SK-N-SH (cell line): ENCODE data around the gene NEAT1. TPM values are rescaled to one million over a fixed set of nuclear protein-coding genes. Genes with fewer than 3 reads are reported as not detected.

Experiments
- CTCF ChIA-PET: fragments of 300-600, 350-600 bp; formaldehyde crosslinking; extraction: SDS; loops from one replicate; lab custom pipeline; 2021; lab: Yijun Ruan, JAX
- POLR2A ChIA-PET: fragments of 350-600 bp; sonication (Branson Sonifier 250); formaldehyde crosslinking; extraction: SDS; loops from one replicate; lab custom pipeline; 2020; ENCODE audit warnings: antibody characterized with exemption, inconsistent platforms; lab: Yijun Ruan, JAX
- DNase-seq: peaks from one replicate; pipeline ENCODE4 v3.0.0; 2012
- H2AFZ ChIP-seq: fragments of 200-600 bp; sonication (generic); 2 replicates; pipeline ENCODE4 v1.8.1; 2016; ENCODE audit warnings: antibody characterized with exemption, mild to moderate bottlenecking, low read depth
- H3F3A ChIP-seq: fragments of 200-600 bp; sonication (generic); replicated peaks from 2 replicates; pipeline ENCODE3; 2016; ENCODE audit warnings: antibody characterized with exemption, mild to moderate bottlenecking; ENCODE audit not compliant: insufficient read depth
- H3K27ac ChIP-seq, 2 experiments: fragments of 200-500 bp in 1 of 2; fragments of 200-600 bp in 1 of 2; sonication (Bioruptor generic) in 1 of 2; sonication (generic), shearing (Covaris generic) in 1 of 2; 2 replicates each; pipeline versions ENCODE4 v1.5.1 to v1.6.1; 2014 to 2016; ENCODE audit warnings: low read depth in 2 of 2, inconsistent platforms in 1 of 2, low read length in 1 of 2, mild to moderate bottlenecking in 1 of 2, mixed read lengths in 1 of 2
- H3K27me3 ChIP-seq: fragments of 200-600 bp; sonication (generic), shearing (Covaris generic); 2 replicates; pipeline ENCODE4 v1.6.1; 2016; ENCODE audit warnings: mixed run types; ENCODE audit not compliant: insufficient read depth
- H3K36me3 ChIP-seq, 2 experiments: fragments of 200-500 bp in 1 of 2; fragments of 200-600 bp in 1 of 2; sonication (Bioruptor generic) in 1 of 2; sonication (generic) in 1 of 2; replicated peaks in 1 of 2; 2 replicates each; pipeline versions ENCODE3 to v1.5.1; 2014 to 2016; ENCODE audit warnings: low read length in 1 of 2, mild to moderate bottlenecking in 1 of 2; ENCODE audit not compliant: insufficient read depth in 2 of 2, control insufficient read depth in 1 of 2
- H3K4me1 ChIP-seq, 2 experiments: fragments of 200-500 bp in 1 of 2; fragments of 200-600 bp in 1 of 2; sonication (Bioruptor generic) in 1 of 2; sonication (generic), shearing (Covaris generic) in 1 of 2; 2 replicates each; pipeline versions ENCODE4 v1.5.1 to v1.6.1; 2014 to 2016; ENCODE audit warnings: low read depth in 1 of 2, low read length in 1 of 2, mixed run types in 1 of 2; ENCODE audit not compliant: insufficient read depth in 2 of 2, control insufficient read depth in 1 of 2
- H3K4me2 ChIP-seq: fragments of 200-600 bp; sonication (generic), shearing (Covaris generic); 2 replicates; pipeline ENCODE4 v1.6.1; 2017; ENCODE audit warnings: mixed run types
- H3K4me3 ChIP-seq, 2 experiments: fragments of 200-500 bp in 1 of 2; fragments of 200-600 bp in 1 of 2; sonication (Bioruptor generic) in 1 of 2; sonication (generic), shearing (Covaris generic) in 1 of 2; 2 replicates each; pipeline versions ENCODE4 v1.5.1 to v1.8.1; 2014 to 2016; ENCODE audit warnings: low read depth in 2 of 2, inconsistent platforms in 1 of 2, low read length in 1 of 2, mild to moderate bottlenecking in 1 of 2, mixed read lengths in 1 of 2, moderate library complexity in 1 of 2
- H3K79me2 ChIP-seq: fragments of 200-600 bp; sonication (generic); 2 replicates; pipeline ENCODE4 v1.8.1; 2017; ENCODE audit warnings: mild to moderate bottlenecking; ENCODE audit not compliant: insufficient read depth
- H3K9ac ChIP-seq: fragments of 200-600 bp; sonication (generic); 2 replicates; pipeline ENCODE4 v1.6.1; 2017; ENCODE audit warnings: mixed run types
- H3K9me2 ChIP-seq: fragments of 200-600 bp; sonication (generic); 2 replicates; pipeline ENCODE4 v1.6.1; 2017; ENCODE audit warnings: mixed run types
- H3K9me3 ChIP-seq: fragments of 200-600 bp; sonication (generic); 2 replicates; pipeline ENCODE4 v1.6.1; 2017; ENCODE audit warnings: mixed run types, mild to moderate bottlenecking, moderate library complexity
- H4K20me1 ChIP-seq: fragments of 200-600 bp; sonication (generic); 2 replicates; pipeline ENCODE4 v1.6.1; 2017; ENCODE audit warnings: mild to moderate bottlenecking, mixed run types; ENCODE audit not compliant: insufficient read depth
- CHD2 ChIP-seq: fragments of 150-350 bp; IDR thresholded peaks from 2 replicates; pipeline ENCODE4 v1.6.1; 2018; ENCODE audit warnings: low read length; ENCODE audit not compliant: partially characterized antibody
- EZH2phosphoT487 ChIP-seq: fragments of 200-600 bp; sonication (generic); IDR thresholded peaks from 2 replicates; pipeline ENCODE4 v1.6.1; 2017; ENCODE audit warnings: low read depth, mixed run types, mild to moderate bottlenecking, antibody characterized with exemption, moderate library complexity, borderline replicate concordance
- FOXM1 ChIP-seq: IDR thresholded peaks from 2 replicates; pipeline ENCODE4 v1.4.0; 2012; ENCODE audit warnings: low read depth, mild to moderate bottlenecking
- GATA2 ChIP-seq: sonication (generic); formaldehyde crosslinking; IDR thresholded peaks from 2 replicates; pipeline ENCODE4 v1.5.0; 2020; ENCODE audit warnings: mild to moderate bottlenecking, missing genetic modification reagents
- MEF2A ChIP-seq: IDR thresholded peaks from 2 replicates; pipeline ENCODE4 v1.4.0; 2012; ENCODE audit warnings: low read depth, borderline replicate concordance
- NRF1 ChIP-seq: IDR thresholded peaks from 2 replicates; pipeline ENCODE4 v1.6.1; 2012; ENCODE audit warnings: low read depth, mild to moderate bottlenecking, low read length
- POLR2AphosphoS5 ChIP-seq: IDR thresholded peaks from 2 replicates; pipeline ENCODE4 v1.6.1; 2012; ENCODE audit warnings: low read depth, low read length
- RCOR1 ChIP-seq: fragments of 150-350 bp; IDR thresholded peaks from 2 replicates; pipeline ENCODE4 v1.6.1; 2017; ENCODE audit warnings: antibody characterized with exemption, low read length
- RXRA ChIP-seq: IDR thresholded peaks from 2 replicates; pipeline ENCODE4 v1.4.0; 2012; ENCODE audit warnings: low read depth, mild to moderate bottlenecking, borderline replicate concordance
- SMC3 ChIP-seq: IDR thresholded peaks from 2 replicates; pipeline ENCODE4 v1.6.1; 2012; ENCODE audit warnings: low read depth, low read length, improper control_type of control experiment
- TCF12 ChIP-seq: IDR thresholded peaks from 2 replicates; pipeline ENCODE4 v1.4.0; 2012
- TEAD4 ChIP-seq: IDR thresholded peaks from 2 replicates; pipeline ENCODE4 v1.4.0; 2012; ENCODE audit warnings: mild to moderate bottlenecking, borderline replicate concordance; ENCODE audit not compliant: insufficient read depth
- WGBS: methylation state at CpG from one replicate; pipeline ENCODE4 v1.1.6; 2017; ENCODE audit warnings: low lambda C conversion rate; 5-methylcytosine and 5-hydroxymethylcytosine counted together
- polyA plus RNA-seq, 3 experiments: library from polyadenylated mRNA; depleted of rRNA; stranded (reverse); fragments of >200 nt; gene quantifications; 2 replicates each; pipeline ENCODE4 v1.2.3, GENCODE V29; 2012
- TF ChIP-seq, protein P1 (sequence below): fragments of 200-600 bp; sonication (generic); IDR thresholded peaks from 2 replicates; pipeline ENCODE4 v1.6.1; 2017; ENCODE audit warnings: antibody characterized with exemption, mild to moderate bottlenecking, moderate library complexity
- TF ChIP-seq, protein P2 (sequence below): IDR thresholded peaks from 2 replicates; pipeline ENCODE4 v1.6.1; 2012; ENCODE audit warnings: mild to moderate bottlenecking, low read depth, low read length, moderate library complexity
- TF ChIP-seq, protein P3 (sequence below): IDR thresholded peaks from 2 replicates; pipeline ENCODE4 v1.4.0; 2012; ENCODE audit warnings: low read depth
- TF ChIP-seq, protein P4 (sequence below): IDR thresholded peaks from 2 replicates; pipeline ENCODE4 v1.4.0; 2012; ENCODE audit warnings: low read depth, borderline replicate concordance

The NEAT1 gene
- polyA plus RNA-seq, 1 of the 3 experiments (the other 2 are of a cell fraction), result 435 TPM

DNA sequence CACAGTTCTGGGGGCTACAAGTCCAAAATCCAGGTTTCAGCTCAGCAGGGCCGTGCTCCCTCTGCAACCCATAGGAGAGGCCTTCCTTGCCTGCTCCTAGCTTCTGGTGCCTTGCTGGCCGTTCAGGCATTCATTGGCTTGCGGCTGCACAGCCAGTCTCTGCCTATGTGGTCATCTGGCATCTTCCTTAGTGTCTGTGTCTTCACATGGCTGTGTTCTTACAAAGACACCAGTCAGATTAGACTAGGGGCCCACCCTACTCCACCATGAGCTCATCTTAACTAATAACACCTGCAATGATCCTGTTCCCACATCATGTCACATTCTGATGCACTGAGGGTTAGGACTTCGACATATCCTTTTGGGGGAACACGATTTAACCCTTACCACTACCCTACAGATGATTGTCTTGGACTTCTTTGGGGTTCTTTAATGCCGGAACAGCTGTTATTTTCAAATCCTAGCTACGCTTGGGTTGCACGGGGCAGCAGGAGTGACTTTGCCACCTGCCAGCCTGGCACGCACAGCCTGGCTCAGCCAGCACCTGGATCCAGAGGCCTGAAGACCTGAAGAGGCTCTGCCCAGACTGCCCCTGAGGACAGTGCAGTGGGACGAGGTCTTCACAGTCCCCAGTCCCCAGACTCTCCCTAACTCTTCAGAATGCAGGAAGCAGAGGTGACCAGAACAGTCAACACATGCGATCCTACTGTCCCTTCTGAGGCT, 7.7 kb upstream of the NEAT1 start:
- DNase-seq, result no peak
- H3K4me2 ChIP-seq, result no peak overlapping the region
- H3K9me3 ChIP-seq, result no peaks in the 10 kb centered on the region
- no peak overlapping the region for H3K9ac ChIP-seq
- TF ChIP-seq, protein P1, sequence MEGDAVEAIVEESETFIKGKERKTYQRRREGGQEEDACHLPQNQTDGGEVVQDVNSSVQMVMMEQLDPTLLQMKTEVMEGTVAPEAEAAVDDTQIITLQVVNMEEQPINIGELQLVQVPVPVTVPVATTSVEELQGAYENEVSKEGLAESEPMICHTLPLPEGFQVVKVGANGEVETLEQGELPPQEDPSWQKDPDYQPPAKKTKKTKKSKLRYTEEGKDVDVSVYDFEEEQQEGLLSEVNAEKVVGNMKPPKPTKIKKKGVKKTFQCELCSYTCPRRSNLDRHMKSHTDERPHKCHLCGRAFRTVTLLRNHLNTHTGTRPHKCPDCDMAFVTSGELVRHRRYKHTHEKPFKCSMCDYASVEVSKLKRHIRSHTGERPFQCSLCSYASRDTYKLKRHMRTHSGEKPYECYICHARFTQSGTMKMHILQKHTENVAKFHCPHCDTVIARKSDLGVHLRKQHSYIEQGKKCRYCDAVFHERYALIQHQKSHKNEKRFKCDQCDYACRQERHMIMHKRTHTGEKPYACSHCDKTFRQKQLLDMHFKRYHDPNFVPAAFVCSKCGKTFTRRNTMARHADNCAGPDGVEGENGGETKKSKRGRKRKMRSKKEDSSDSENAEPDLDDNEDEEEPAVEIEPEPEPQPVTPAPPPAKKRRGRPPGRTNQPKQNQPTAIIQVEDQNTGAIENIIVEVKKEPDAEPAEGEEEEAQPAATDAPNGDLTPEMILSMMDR, result no peak
- TF ChIP-seq, protein P2, sequence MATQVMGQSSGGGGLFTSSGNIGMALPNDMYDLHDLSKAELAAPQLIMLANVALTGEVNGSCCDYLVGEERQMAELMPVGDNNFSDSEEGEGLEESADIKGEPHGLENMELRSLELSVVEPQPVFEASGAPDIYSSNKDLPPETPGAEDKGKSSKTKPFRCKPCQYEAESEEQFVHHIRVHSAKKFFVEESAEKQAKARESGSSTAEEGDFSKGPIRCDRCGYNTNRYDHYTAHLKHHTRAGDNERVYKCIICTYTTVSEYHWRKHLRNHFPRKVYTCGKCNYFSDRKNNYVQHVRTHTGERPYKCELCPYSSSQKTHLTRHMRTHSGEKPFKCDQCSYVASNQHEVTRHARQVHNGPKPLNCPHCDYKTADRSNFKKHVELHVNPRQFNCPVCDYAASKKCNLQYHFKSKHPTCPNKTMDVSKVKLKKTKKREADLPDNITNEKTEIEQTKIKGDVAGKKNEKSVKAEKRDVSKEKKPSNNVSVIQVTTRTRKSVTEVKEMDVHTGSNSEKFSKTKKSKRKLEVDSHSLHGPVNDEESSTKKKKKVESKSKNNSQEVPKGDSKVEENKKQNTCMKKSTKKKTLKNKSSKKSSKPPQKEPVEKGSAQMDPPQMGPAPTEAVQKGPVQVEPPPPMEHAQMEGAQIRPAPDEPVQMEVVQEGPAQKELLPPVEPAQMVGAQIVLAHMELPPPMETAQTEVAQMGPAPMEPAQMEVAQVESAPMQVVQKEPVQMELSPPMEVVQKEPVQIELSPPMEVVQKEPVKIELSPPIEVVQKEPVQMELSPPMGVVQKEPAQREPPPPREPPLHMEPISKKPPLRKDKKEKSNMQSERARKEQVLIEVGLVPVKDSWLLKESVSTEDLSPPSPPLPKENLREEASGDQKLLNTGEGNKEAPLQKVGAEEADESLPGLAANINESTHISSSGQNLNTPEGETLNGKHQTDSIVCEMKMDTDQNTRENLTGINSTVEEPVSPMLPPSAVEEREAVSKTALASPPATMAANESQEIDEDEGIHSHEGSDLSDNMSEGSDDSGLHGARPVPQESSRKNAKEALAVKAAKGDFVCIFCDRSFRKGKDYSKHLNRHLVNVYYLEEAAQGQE, result no peak
- TF ChIP-seq CHD2 (no peak), NRF1 (no peak), FOXM1 (no peak), TCF12 (no peak), EZH2phosphoT487 (no peak), SMC3 (no peak), RCOR1 (no peak), MEF2A (no peak), POLR2AphosphoS5 (no peak), GATA2 (no peak), RXRA (no peak), TEAD4 (no peak)
- TF ChIP-seq, protein P3, sequence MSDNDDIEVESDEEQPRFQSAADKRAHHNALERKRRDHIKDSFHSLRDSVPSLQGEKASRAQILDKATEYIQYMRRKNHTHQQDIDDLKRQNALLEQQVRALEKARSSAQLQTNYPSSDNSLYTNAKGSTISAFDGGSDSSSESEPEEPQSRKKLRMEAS, result no peak
- TF ChIP-seq, protein P4, sequence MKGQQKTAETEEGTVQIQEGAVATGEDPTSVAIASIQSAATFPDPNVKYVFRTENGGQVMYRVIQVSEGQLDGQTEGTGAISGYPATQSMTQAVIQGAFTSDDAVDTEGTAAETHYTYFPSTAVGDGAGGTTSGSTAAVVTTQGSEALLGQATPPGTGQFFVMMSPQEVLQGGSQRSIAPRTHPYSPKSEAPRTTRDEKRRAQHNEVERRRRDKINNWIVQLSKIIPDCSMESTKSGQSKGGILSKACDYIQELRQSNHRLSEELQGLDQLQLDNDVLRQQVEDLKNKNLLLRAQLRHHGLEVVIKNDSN, result no peak
- H3K27ac ChIP-seq, result no peak overlapping the region
- H3K36me3 ChIP-seq, result peaks cover 0 to 8% of the 10 kb centered on the region in 2 experiments
- no peaks in the 10 kb centered on the region for H3K9me2 ChIP-seq
- 82% methylated on average over 8 of the region's 11 CpGs for WGBS
- H3K4me3 ChIP-seq, result no peak overlapping the region
- H3K79me2 ChIP-seq, result peaks cover 44% of the 10 kb centered on the region
- H2AFZ ChIP-seq, result no peak overlapping the region
- H4K20me1 ChIP-seq, result no peaks in the 10 kb centered on the region
- peaks cover 24% of the 10 kb centered on the region for H3F3A ChIP-seq
- peaks cover 40 to 42% of the 10 kb centered on the region in 2 experiments; a peak in 3 of 4 replicates for H3K4me1 ChIP-seq
- POLR2A ChIA-PET, result interaction anchor here (0.8 to 17.2 kb wide), 5 partner anchors 8 to 83 kb away, joined by 3 to 1027 read pairs (median 9); partner anchors contain the start of genes MALAT1 and NEAT1
- H3K27me3 ChIP-seq, result no peaks in the 10 kb centered on the region
- CTCF ChIA-PET, result interaction anchor here (0.9 to 13.0 kb wide), 24 partner anchors 9 to 195 kb away, joined by 3 to 223 read pairs (median 10); partner anchors contain the start of genes FAM89B, FRMD8 and MALAT1
